ENCODE results near the gene DEFB121.
"Not testable (repeated sequence)": the region's sequence is repeated elsewhere in the genome, so short reads cannot be mapped to it uniquely, and the experiment has no call there.

DEFB121 gene, protein sequence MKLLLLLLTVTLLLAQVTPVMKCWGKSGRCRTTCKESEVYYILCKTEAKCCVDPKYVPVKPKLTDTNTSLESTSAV

DNA sequence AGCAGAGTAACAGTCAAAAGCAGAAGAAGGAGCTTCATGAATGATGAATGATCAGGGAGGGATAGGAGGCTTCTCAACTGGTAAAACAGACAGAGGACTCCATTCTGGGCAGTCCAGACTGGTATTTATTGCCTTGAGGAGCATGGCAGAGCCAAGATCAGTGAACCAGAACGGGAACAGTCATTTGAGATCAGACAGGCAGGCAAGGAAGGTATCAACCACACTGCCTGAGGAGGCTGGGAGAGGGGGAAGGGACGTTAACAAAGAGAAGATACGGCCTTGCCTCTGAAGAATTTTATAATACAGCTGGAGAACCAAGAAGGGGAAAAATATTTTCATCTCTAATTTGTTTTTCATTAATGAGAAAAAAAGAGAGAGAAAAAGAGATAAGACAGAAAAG is at the start of gene DEFB121:
DEFB121 (minus strand) TSS at position 101 of the 400 bp plus-strand sequence; CDS start at position 38, 63 bp downstream.
- DNase-seq (ENCODE audit: low spot score): no peak

DNA sequence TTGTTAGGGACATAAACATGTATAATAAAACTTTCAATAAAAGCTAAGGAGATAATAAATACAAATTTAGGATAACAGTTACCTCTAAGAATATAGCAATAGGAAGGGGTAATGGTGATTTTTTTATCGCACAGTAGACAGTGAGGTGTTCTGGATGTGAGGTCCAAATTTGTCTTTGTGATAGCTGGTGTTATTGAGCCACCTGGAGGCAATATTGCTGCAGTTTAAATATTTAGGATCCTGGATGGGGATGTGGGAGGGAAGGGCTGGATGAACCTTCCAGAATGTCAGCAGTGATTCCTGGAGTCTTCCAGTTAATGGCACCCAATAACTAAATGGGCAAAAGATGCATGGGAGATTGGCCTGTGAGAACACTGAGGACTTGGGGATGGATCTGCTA is 48.3 kb upstream of the DEFB121 start:
- DNase-seq (ENCODE audit: low spot score): no peak

DNA sequence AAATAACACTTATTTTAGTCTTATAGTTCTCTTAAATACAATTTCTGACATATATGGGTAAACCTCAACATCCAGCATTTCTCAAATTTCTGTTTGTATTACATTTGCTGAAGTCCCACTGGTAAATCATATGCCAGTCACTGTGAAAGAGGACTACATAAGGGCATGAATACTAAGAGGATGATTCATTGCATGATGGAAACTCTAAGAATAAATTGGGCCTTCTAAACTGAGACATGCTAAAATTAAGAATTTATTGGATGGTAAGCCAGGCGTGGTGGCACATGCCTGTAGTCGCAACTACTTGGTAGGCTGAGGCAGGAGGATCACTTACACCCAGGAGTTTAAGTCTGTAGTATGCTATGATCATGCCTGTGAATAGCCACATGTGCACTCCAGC is 46.6 kb upstream of the DEFB121 start:
- DNase-seq (ENCODE audit: low spot score): no peak

DNA sequence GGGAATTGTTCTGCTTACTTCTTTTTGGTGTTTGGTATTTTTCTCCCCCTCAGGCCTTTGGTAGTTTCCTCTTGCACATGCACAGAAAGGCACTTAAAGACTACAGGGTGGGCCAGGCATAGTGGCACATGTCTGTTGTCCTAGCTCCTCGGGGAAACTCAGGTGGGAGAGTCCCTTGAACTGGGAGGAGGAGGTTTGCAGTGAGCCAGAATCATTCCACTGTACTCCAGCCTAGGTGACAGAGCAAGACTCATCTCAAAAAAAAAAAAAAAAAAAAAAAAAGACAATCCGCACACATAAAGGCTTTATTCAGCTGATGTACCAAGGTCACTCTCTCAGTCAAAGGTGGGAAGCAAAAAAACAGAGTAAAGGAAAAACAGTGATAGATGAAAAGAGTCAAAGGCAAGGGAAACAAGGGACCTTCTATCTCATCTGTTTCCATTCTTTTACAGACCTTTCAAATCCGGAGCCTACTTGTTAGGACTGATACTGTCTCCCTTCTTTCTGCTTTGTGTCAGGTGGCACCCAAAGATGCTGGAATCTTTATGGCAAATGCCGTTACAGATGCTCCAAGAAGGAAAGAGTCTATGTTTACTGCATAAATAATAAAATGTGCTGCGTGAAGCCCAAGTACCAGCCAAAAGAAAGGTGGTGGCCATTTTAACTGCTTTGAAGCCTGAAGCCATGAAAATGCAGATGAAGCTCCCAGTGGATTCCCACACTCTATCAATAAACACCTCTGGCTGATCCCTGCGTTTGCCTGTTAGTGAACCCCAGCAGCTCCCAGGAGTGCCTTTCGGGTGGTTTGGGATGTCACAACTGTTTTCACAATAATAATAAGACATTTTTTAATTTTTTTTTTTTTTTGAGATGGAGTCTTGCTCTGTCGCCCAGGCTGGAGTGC is 43.7 kb upstream of the DEFB121 start:
- no peak for DNase-seq (ENCODE audit: low spot score)

DNA sequence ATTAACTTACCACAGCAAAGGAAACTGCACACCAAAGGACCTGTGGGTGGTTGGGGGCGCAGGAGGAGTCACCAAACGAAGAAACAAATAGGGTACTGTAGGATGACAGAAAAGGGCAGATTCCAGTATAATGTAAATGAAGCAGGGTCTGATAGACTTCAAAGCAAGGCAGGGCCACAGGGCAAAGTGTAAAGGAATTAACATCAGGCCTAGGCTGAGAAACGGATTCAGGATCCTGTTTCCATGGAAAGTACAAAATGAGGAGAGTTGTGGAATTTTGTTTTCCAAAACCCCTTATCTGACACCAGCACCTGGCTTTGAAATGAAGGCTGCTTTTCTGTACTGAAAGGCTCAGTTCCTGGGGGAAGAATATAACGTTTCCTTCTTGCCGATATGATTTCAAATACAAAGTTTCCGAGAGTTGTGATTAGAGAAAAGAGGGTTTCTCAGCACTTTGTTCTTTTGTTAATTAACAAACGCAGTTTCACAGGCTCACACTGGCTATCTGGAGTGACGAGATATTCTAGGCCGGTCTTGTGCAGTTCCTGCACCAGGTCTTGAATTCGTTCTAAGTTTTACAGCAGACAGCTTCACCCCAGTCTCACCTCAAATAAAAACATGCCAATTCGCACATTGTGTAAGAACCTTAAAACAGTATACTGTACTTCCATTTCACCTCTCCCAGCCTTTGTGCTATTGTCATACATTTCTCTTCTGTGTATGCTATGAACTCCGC is 40.2 kb upstream of the DEFB121 start:
- DNase-seq (ENCODE audit: low spot score): no peak

DNA sequence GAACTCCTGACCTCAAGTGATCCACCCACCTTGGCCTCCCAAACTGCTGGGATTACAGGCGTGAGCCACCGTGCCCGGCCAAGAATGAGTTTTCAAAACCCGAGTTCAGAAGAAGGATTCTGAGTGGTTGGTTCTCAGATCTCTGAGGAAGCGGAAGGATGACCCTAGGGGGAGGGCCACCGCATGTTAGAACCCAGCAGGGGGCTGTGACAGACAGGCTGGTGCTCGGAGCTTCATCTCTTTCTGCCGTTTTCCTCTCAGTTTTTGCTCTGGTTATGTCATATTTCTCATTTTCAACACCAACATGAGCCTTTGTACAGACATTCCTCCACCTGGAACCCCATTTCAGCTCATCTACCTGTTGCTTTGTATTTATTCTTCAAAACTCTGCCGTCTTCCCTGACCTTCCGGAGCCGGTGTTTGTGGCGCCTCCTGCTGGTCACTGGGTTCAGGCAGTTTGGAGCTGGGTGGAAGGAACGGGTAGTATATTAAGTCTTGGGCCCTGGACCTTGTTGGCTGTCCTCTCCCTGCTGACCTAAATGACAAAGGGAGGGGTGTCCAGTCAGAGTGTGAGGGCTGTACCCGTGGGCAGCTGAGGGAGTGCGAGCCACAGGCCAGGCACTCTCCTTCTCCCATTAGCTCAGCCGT is 34.1 kb upstream of the DEFB121 start, which contains the start of gene DEFB123:
DEFB123 (plus strand) TSS at position 621 of the 648 bp plus-strand sequence. CDS start 67 bp downstream, outside the sequence.
- no peak for DNase-seq (ENCODE audit: low spot score)

DNA sequence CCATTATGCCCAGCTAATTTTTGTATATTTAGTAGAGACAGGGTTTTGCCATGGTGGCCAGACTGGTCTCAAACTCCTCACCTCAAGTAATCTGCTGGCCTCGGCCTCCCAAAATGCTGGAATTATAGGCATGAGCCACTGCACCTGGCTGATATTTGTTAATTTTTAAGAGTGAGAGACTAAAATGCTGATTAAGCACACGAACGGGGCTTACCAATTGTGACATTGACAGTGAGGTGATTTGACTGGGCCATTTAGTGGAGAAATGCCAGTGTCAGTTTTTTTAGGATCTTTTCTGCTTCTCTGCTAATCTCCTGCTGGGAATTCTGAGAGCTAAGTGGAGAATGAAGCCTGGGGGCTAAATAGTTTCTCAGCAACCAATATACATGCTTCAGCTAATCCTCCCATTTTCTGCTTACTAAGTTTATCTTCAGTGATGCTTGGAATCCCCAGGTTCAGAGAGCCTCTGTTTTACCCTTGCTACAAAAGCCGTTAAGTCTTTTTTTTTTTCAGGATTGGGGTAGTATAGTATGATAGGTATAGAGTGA is 24.6 kb upstream of the DEFB121 start:
- no peak for DNase-seq (ENCODE audit: low spot score)

DNA sequence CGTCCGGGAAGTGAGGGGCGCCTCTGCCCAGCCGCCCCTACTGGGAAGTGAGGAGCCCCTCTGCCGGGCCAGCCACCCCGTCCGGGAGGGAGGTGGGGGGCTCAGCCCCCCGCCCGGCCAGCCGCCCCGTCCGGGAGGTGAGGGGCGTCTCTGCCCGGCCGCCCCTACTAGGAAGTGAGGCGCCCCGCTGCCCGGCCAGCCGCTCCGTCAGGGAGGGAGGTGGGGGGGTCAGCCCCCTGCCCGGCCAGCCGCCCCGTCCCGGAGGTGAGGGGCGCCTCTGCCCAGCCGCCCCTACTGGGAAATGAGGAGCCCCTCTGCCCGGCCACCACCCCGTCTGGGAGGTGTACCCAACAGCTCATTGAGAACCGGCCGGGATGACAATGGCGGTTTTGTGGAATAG is 21.6 kb upstream of the DEFB121 start:
- DNase-seq (ENCODE audit: low spot score): not testable (repeated sequence)

DNA sequence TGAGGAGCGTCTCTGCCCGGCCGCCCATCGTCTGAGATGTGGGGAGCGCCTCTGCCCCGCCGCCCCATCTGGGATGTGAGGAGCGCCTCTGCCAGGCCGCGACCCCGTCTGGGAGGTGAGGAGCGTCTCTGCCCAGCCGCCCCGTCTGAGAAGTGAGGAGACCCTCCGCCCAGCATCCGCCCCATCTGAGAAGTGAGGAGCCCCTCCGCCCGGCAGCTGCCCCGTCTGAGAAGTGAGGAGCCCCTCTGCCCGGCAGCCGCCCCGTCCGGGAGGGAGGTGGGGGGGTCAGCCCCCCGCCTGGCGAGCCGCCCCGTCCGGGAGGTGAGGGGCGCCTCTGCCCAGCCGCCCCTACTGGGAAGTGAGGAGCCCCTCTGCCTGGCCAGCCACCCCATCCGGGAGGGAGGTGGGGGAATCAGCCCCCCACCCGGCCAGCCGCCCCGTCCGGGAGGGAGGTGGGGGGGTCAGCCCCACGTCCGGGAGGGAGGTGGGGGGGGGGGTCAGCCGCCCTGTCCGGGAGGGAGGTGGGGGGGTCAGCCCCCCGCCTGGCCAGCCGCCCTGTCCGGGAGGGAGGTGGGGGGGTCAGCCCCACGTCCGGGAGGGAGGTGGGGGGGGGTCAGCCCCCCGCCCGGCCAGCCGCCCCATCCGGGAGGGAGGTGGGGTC is 21.0 kb upstream of the DEFB121 start:
- DNase-seq (ENCODE audit: low spot score): not testable (repeated sequence)

DNA sequence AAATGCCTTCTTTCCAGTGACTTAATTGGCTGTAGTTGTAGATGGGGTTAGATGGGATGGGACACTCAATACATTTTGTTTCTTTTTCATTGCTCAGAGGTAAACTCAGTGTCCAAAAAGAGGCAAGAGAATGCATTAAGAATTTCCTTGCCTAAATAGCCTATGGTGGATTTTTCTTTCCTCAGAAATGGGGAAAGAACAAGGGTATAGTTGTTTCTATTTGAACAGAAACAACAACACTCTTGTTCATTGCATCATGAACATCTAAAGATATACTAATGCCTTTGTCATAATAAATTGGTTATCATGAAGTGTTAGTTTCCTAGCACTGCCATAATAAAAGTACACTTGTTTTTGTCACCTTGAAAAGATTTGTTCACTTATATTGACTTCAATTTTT is 19.8 kb upstream of the DEFB121 start:
- no peak for DNase-seq (ENCODE audit: low spot score)

DNA sequence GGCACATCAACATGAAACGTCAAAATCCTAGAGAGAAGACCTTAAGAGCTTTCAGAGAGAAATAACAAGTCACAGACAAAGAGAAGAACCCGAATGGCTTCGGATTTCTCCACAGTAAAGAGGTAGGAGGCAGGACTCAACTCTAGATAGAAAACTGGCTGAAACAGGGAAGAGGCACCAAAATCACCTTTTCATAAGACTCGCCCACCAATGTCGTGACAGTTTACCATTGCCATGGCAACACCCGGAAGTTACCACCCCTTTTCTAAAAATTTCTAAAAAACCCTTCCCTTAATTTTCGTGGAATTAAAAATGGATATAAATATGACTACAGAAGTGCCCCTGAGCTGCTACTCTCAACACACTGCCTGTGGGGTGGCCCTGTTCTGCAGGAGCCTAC is 12.3 kb upstream of the DEFB121 start:
- no peak for DNase-seq (ENCODE audit: low spot score)

DNA sequence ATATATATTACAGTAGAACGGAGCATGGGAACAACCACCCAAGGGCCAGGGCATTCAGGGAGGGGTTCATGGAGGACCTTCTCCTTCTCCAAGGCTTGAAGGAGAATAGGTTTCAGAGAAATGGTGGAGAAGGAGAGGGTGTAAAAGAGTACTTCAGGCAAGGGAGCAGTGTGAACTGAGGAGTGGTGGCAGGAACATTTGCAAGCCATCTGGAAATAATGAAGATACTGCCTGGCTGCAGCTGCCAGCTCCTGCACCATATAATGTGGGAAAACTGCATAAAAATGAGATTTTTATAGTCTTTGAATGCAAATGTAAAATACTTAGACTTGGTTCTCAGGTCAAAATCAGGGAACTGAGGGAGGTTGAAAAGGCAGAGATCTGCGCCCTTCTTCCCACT is 9.6 kb upstream of the DEFB121 start:
- DNase-seq (ENCODE audit: low spot score): no peak

DNA sequence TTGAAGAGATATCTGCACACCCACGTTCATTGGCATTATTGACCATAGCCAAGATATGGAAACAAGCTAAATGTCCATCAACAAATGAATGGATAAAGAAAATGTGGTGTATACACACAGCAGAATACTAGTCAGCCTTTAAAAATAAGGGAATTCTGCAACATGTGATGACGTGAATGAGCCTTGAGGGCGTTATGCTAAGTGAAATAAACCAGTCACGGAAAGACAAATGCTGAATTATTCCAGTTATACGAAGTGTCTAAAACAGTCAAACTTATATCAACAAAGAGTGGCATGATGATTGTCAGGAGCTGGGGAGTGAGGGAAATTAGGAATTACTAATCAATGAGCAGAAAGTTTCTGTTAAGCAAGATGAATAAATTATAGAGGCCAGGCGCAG is 8.4 kb upstream of the DEFB121 start:
- no peak for DNase-seq (ENCODE audit: low spot score)

DNA sequence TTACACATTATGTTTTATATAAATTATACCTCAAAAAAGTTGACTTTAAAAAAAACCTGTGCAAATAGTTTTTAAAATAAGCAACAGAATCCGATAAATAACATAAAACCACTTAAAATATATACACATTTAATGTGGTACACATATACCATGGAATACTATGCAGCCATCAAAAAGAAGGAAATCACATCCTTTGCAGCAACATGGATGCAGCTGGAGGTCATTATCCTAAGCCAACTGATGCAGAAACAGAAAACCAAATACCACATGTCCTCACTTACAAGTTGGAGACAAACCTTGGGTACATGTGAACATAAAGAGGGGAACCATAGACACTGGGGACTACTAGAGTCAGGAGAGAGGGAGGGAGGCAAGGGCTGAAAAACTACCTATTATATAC is 4.0 kb upstream of the DEFB121 start:
- no peak for DNase-seq (ENCODE audit: low spot score)

DNA sequence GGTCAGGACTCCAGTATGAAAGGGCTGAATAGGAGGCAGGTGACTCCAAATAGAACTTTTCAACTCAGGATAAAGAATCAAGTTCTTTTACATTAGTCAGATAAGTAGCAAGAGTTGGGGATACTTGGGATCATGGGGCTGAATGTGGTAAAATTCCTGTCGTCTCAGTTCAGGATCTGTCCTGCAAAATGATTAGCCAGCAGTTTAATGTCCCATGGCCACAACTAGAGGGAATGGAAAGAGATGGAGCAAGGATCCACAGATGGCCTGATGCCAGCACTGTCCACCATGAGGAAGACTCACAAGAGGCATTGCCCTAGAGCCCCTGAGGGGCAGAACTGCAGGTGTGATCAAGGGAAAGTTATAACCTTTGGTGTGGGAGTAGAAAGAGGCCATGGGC is 2.1 kb downstream of the DEFB121 start:
- DNase-seq (ENCODE audit: low spot score): no peak

DNA sequence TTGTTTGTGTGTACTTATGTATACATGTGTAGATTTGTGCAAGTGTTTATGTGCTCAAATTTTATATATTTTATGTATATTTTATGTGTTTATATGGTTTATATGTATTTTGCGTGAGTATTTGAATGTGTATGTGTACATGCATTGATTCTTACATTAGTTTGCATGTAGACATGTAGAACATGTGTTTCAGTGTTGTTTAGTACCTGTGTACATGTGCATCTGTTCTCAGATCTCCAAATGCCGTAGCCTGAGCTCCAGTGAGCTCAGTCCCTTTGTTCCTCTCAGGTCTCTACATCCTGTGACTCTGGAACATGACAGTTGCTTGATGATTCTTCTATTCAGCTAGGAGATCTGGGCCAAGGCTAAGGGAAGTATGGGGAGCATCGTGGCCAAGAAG is 11.1 kb downstream of the DEFB121 start:
- DNase-seq (ENCODE audit: low spot score): no peak

DNA sequence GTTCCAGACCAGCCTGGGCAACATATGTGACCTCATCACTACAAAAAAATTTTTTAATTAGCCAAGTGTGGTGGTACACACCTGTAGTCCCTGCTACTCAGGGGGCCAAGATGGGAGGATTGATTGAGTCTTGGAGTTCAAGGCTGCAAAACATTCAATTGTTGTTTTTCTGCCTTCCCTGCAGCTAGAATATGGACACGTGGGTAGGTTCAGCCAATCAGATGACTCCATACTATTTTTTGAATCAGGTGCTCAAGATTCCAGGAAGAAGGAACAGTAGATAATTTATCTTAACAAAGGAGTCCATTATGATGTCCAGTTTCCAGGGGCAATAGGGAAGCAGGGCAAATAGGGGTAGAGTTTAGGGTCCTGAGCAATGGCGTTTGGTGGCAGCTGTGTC is 13.2 kb downstream of the DEFB121 start:
- DNase-seq (ENCODE audit: low spot score): no peak

DNA sequence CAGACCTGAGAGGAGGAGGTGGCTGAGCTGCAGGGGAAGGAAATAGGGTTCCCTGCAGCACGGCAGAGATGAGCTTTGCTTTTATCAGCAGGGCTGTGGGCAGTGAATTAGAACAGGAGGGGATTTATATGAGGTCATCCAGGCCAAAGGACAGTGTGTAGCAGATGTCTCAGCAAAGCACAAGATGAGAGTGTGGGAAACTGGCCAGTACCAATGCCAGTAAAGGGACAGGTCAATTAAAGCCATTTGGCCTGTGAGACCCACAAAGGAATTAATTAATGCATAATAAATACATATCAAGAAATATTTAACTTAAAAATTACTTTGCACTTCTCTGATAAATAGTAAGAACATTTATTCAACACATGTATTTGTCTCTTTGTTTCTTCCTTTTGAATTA is 15.5 kb downstream of the DEFB121 start, which contains the start of gene DEFB119:
DEFB119 (minus strand) TSS at position 101 of the 400 bp plus-strand sequence. CDS start 107 bp downstream, outside the sequence.
- no peak for DNase-seq (ENCODE audit: low spot score)

DNA sequence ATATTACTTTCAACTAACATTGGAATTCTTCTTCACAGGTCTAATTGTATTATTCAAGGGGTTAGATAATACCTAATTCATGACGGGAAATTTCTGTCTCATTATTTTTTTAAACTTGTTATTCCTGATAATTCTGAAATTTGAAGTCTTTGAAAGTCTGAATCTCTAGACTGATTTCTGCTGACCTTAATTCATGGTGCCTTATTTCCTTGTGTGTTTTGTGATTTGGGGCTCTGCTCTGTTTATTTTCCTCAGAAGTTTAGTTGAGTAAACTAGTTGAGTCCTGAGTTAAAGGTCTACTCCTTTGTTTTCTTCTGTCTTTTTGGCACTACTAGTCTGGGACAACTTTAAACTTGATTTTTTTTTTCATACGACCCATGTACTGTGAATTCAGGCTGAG is 31.7 kb downstream of the DEFB121 start:
- no peak for DNase-seq (ENCODE audit: low spot score)

DNA sequence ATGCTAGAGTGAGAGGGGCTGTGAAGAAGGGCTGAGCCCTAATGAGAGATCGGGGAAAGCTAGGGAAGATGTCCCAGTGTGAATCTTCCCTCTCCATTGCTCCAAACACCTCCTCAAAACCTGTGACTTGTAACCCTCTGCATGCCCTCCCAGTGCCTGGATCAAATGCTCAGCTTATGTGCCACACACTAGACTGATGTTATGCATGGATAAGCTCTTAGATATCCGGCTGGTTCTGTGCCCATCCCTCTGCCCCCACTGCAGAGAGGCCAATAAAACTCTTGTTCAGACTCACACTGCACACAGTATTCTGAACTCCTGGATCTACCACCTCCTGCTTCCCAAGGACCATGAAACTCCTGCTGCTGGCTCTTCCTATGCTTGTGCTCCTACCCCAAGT is 37.7 kb downstream of the DEFB121 start, which contains the start of gene DEFB118:
DEFB118 (plus strand) TSS at position 301 of the 400 bp plus-strand sequence; CDS start at position 351, 50 bp downstream.
- no peak for DNase-seq (ENCODE audit: low spot score)

DNA sequence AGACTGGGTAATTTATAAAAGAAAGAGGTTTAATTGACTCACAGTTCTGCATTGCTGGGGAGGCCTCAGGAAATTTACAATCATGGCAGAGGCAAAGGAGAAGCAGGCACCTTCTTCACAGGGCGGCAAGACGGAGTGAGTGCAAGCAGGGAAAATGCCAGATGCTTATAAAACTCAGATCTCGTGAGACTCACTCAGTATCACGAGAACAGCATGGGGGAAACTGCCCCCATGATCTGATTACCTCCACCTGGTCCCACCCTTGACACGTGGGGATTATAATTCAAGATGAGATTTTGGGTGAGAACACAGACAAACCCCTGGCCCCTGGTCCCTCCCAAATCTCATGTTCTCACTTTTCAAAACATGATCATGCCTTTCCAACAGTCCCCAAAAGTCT is 41.7 kb downstream of the DEFB121 start:
- DNase-seq (ENCODE audit: low spot score): not testable (repeated sequence)
